Progenitor cell of endocrine pancreas (in vitro differentiated cells): ENCODE data around the gene CELF4. TPM values are rescaled to one million over a fixed set of nuclear protein-coding genes. Genes with fewer than 3 reads are reported as not detected.

ENCODE experiments used
- DNase-seq: peaks from one replicate; pipeline ENCODE4 v3.0.0; 2021; ENCODE audit warnings: low spot score; ENCODE audit not compliant: unreplicated experiment
- H3K27ac Mint-ChIP-seq: 2 replicates; pipeline ENCODE4 v1.8.0; 2021; ENCODE audit warnings: mild to moderate bottlenecking, moderate library complexity, mixed read lengths
- H3K27me3 Mint-ChIP-seq: 2 replicates; pipeline ENCODE4 v1.8.0; 2021; ENCODE audit warnings: mixed read lengths
- H3K36me3 Mint-ChIP-seq: 2 replicates; pipeline ENCODE4 v1.8.0; 2022; ENCODE audit warnings: mixed read lengths; ENCODE audit not compliant: insufficient read depth
- H3K4me1 Mint-ChIP-seq: 2 replicates; pipeline ENCODE4 v1.8.0; 2021; ENCODE audit warnings: low read depth, mixed read lengths
- H3K4me3 Mint-ChIP-seq: 2 replicates; pipeline ENCODE4 v1.8.0; 2021; ENCODE audit warnings: low read depth, mild to moderate bottlenecking, moderate library complexity, mixed read lengths
- H3K9me3 Mint-ChIP-seq: 2 replicates; pipeline ENCODE4 v1.8.0; 2021; ENCODE audit warnings: low read depth, mixed read lengths
- CTCF ChIP-seq: fragments of 200-600 bp; sonication (generic); IDR thresholded peaks from one replicate; pipeline ENCODE4 v1.5.0; 2021; ENCODE audit warnings: antibody characterized with exemption, mild to moderate bottlenecking; ENCODE audit not compliant: unreplicated experiment
- total RNA-seq: library from RNA; stranded (reverse); gene quantifications from 2 replicates; pipeline ENCODE4 v1.2.1, GENCODE V29; 2021

The CELF4 gene
- total RNA-seq, 1 donor from 2014 or later: 4.6 TPM

GRCh38 chr18:37520508-37520907, 45.1 kb downstream of the CELF4 start:
- no peak for DNase-seq
- TF ChIP-seq CTCF: no peak
- no peak overlapping the region for H3K27ac Mint-ChIP-seq
- H3K27me3 Mint-ChIP-seq: peaks cover 41% of the 10 kb centered on the region
- no peaks in the 10 kb centered on the region for H3K36me3 Mint-ChIP-seq
- H3K4me3 Mint-ChIP-seq: no peak overlapping the region
- peaks cover 18% of the 10 kb centered on the region for H3K4me1 Mint-ChIP-seq
- no peaks in the 10 kb centered on the region for H3K9me3 Mint-ChIP-seq

GRCh38 chr18:37519510-37520135, 46.0 kb downstream of the CELF4 start:
- Mint-ChIP-seq H3K27ac (no peak overlapping the region), H3K27me3 (peaks cover 35% of the 10 kb centered on the region), H3K36me3 (no peaks in the 10 kb centered on the region), H3K4me1 (peaks cover 14% of the 10 kb centered on the region), H3K9me3 (no peaks in the 10 kb centered on the region), H3K4me3 (no peak overlapping the region)
- TF ChIP-seq CTCF: no peak
- DNase-seq: no peak

GRCh38 chr18:37516361-37516853, 49.2 kb downstream of the CELF4 start:
- peaks cover 8% of the 10 kb centered on the region for H3K4me1 Mint-ChIP-seq
- H3K27me3 Mint-ChIP-seq: peaks cover 39% of the 10 kb centered on the region
- H3K4me3 Mint-ChIP-seq: no peak overlapping the region
- DNase-seq: no peak
- no peaks in the 10 kb centered on the region for H3K36me3 Mint-ChIP-seq
- H3K9me3 Mint-ChIP-seq: no peaks in the 10 kb centered on the region
- no peak overlapping the region for H3K27ac Mint-ChIP-seq
- no peak for TF ChIP-seq CTCF

GRCh38 chr18:37514953-37515352, 50.6 kb downstream of the CELF4 start:
- H3K36me3 Mint-ChIP-seq: no peaks in the 10 kb centered on the region
- DNase-seq: no peak
- no peak overlapping the region for H3K4me3 Mint-ChIP-seq
- H3K4me1 Mint-ChIP-seq: peaks cover 8% of the 10 kb centered on the region
- H3K27me3 Mint-ChIP-seq: peaks cover 48% of the 10 kb centered on the region
- H3K9me3 Mint-ChIP-seq: peaks cover 3% of the 10 kb centered on the region
- no peak for TF ChIP-seq CTCF
- H3K27ac Mint-ChIP-seq: no peak overlapping the region

GRCh38 chr18:37512400-37512799, 53.2 kb downstream of the CELF4 start:
- H3K36me3 Mint-ChIP-seq: no peaks in the 10 kb centered on the region
- H3K27me3 Mint-ChIP-seq: peaks cover 54% of the 10 kb centered on the region
- TF ChIP-seq CTCF: no peak
- H3K4me3 Mint-ChIP-seq: no peak overlapping the region
- H3K27ac Mint-ChIP-seq: no peak overlapping the region
- DNase-seq: no peak
- peaks cover 8% of the 10 kb centered on the region for H3K9me3 Mint-ChIP-seq
- H3K4me1 Mint-ChIP-seq: no peaks in the 10 kb centered on the region
